B cell (primary cell): ENCODE results near the gene FKBP2.

Experiments
- CTCF ChIP-seq: fragments of 200-600 bp; IDR thresholded peaks from one replicate; pipeline ENCODE4 v1.8.0; 2022; ENCODE audit warnings: antibody characterized with exemption, mild to moderate bottlenecking
- EZH2 ChIP-seq: IDR thresholded peaks from 2 replicates; pipeline ENCODE4 v1.6.1; 2012; ENCODE audit warnings: borderline replicate concordance, low read depth, mild to moderate bottlenecking, moderate library complexity, low read length; ENCODE audit not compliant: insufficient read depth, poor library complexity, severe bottlenecking

- TF ChIP-seq EZH2 (no peak), CTCF (no peak)
Measured at GRCh38 chr11:64247729-64248531, 7.0 kb downstream of the FKBP2 start.
